ENCODE results near the gene SERTAD3.

The SERTAD3 gene

GRCh38 chr19:40407714-40408597 lies 36.2 kb downstream of the SERTAD3 start:
- no peak for DNase-seq

- DNase-seq: no peak
Measured at GRCh38 chr19:40403262-40403984, 40.7 kb downstream of the SERTAD3 start.

GRCh38 chr19:40400559-40400958 lies 43.6 kb downstream of the SERTAD3 start:
- no peak for DNase-seq

- no peak for DNase-seq
Measured at GRCh38 chr19:40398417-40399131, 45.6 kb downstream of the SERTAD3 start.

- DNase-seq: no peak
Measured at GRCh38 chr19:40397568-40397906, 46.6 kb downstream of the SERTAD3 start.

- DNase-seq: no peak
Measured at GRCh38 chr19:40396886-40397567, 47.1 kb downstream of the SERTAD3 start.

GRCh38 chr19:40395956-40396355 lies 48.2 kb downstream of the SERTAD3 start:
- no peak for DNase-seq

- DNase-seq: no peak
Measured at GRCh38 chr19:40394816-40395210, 49.3 kb downstream of the SERTAD3 start.

- DNase-seq: no peak
Measured at GRCh38 chr19:40393894-40394815, 50.0 kb downstream of the SERTAD3 start.

- no peak for DNase-seq
Measured at GRCh38 chr19:40392894-40393517, 51.1 kb downstream of the SERTAD3 start.

GRCh38 chr19:40392123-40392522 lies 52.0 kb downstream of the SERTAD3 start:
- no peak for DNase-seq

Data from NCI-H2107 (cell line).